Type B pancreatic cell (in vitro differentiated cells): ENCODE data around the gene ACER3. TPM values are rescaled to one million over a fixed set of nuclear protein-coding genes. Genes with fewer than 3 reads are reported as not detected.
"Not testable (repeated sequence)": the region's sequence is repeated elsewhere in the genome, so short reads cannot be mapped to it uniquely, and the experiment has no call there.

Experiments used
- DNase-seq: peaks from one replicate; pipeline ENCODE4 v3.0.0; 2021; ENCODE audit warnings: mixed read lengths; ENCODE audit not compliant: unreplicated experiment; ENCODE audit errors: extremely low spot score
- H3K27ac Mint-ChIP-seq: 2 replicates; pipeline ENCODE4 v1.8.0; 2021; ENCODE audit warnings: mild to moderate bottlenecking, mixed read lengths
- H3K27me3 Mint-ChIP-seq: 2 replicates; pipeline ENCODE4 v1.8.0; 2021; ENCODE audit warnings: mixed read lengths
- H3K36me3 Mint-ChIP-seq: 2 replicates; pipeline ENCODE4 v1.8.0; 2021; ENCODE audit warnings: mixed read lengths
- H3K4me1 Mint-ChIP-seq: one replicate; pipeline ENCODE4 v1.8.0; 2021; ENCODE audit warnings: mixed read lengths; ENCODE audit not compliant: unreplicated experiment
- H3K4me3 Mint-ChIP-seq: 2 replicates; pipeline ENCODE4 v1.8.0; 2021; ENCODE audit warnings: mild to moderate bottlenecking, mixed read lengths
- H3K9me3 Mint-ChIP-seq: 2 replicates; pipeline ENCODE4 v1.8.0; 2021; ENCODE audit warnings: mixed read lengths
- CTCF ChIP-seq: fragments of 200-600 bp; sonication (generic); conservative IDR thresholded peaks from 2 replicates; pipeline ENCODE4 v1.5.0; 2021; ENCODE audit warnings: antibody characterized with exemption, mild to moderate bottlenecking
- total RNA-seq: library from RNA; stranded (reverse); gene quantifications from 2 replicates; pipeline ENCODE4 v1.2.1, GENCODE V29; 2021; ENCODE audit warnings: low replicate concordance

The ACER3 gene
- total RNA-seq, 1 donor from 2014 or later, result 25.7 TPM

- no peak for DNase-seq
These were observed 34.9 kb upstream of the ACER3 start for GRCh38 chr11:76825726-76826396.

GRCh38 chr11:76826508-76826907 lies 34.2 kb upstream of the ACER3 start:
- not testable (repeated sequence) for H3K27me3 Mint-ChIP-seq, H3K27ac Mint-ChIP-seq, DNase-seq, H3K36me3 Mint-ChIP-seq, H3K4me3 Mint-ChIP-seq, H3K9me3 Mint-ChIP-seq
- H3K4me1 Mint-ChIP-seq, result peaks cover 19% of the 10 kb centered on the region

More at GRCh38 chr11:76825726-76826396, 34.9 kb upstream of the ACER3 start:
- Mint-ChIP-seq H3K27me3 (no peaks in the 10 kb centered on the region), H3K36me3 (no peaks in the 10 kb centered on the region), H3K9me3 (no peaks in the 10 kb centered on the region), H3K27ac (no peak overlapping the region), H3K4me3 (no peak overlapping the region), H3K4me1 (peaks cover 17% of the 10 kb centered on the region)
- TF ChIP-seq CTCF, result no peak

GRCh38 chr11:76827005-76827404 lies 33.7 kb upstream of the ACER3 start:
- not testable (repeated sequence) for DNase-seq, H3K4me3 Mint-ChIP-seq, H3K27me3 Mint-ChIP-seq, H3K9me3 Mint-ChIP-seq, H3K36me3 Mint-ChIP-seq, H3K27ac Mint-ChIP-seq
- H3K4me1 Mint-ChIP-seq, result peaks cover 19% of the 10 kb centered on the region

GRCh38 chr11:76830639-76831327 lies 29.9 kb upstream of the ACER3 start:
- Mint-ChIP-seq H3K36me3 (no peaks in the 10 kb centered on the region), H3K27me3 (no peaks in the 10 kb centered on the region), H3K27ac (no peak overlapping the region), H3K4me3 (no peak overlapping the region), H3K4me1 (peaks cover 8% of the 10 kb centered on the region), H3K9me3 (no peaks in the 10 kb centered on the region)
- TF ChIP-seq CTCF, result no peak
- no peak for DNase-seq

GRCh38 chr11:76831686-76832310 lies 28.9 kb upstream of the ACER3 start:
- no peak overlapping the region for H3K4me3 Mint-ChIP-seq
- H3K4me1 Mint-ChIP-seq, result peaks cover 8% of the 10 kb centered on the region
- no peaks in the 10 kb centered on the region for H3K27me3 Mint-ChIP-seq
- TF ChIP-seq CTCF, result no peak
- DNase-seq, result no peak
- no peaks in the 10 kb centered on the region for H3K36me3 Mint-ChIP-seq
- no peak overlapping the region for H3K27ac Mint-ChIP-seq
- H3K9me3 Mint-ChIP-seq, result no peaks in the 10 kb centered on the region

- H3K27ac Mint-ChIP-seq, result no peak overlapping the region
- no peak for TF ChIP-seq CTCF
- no peaks in the 10 kb centered on the region for H3K36me3 Mint-ChIP-seq
- DNase-seq, result no peak
- no peaks in the 10 kb centered on the region for H3K9me3 Mint-ChIP-seq
- no peaks in the 10 kb centered on the region for H3K27me3 Mint-ChIP-seq
- no peak overlapping the region for H3K4me3 Mint-ChIP-seq
- H3K4me1 Mint-ChIP-seq, result peaks cover 8% of the 10 kb centered on the region
These were observed 28.4 kb upstream of the ACER3 start for GRCh38 chr11:76832361-76832760.
